GM10266 (cell line): ENCODE measurements around the gene HSPA4L.

ENCODE experiments used
- DNase-seq: peaks from one replicate; pipeline ENCODE4 v3.0.0; 2012; ENCODE audit errors: extremely low spot score
- TF ChIP-seq, protein P1 (sequence below): IDR thresholded peaks from 2 replicates; pipeline ENCODE4 v1.5.1; 2012; ENCODE audit warnings: mild to moderate bottlenecking, low read depth; ENCODE audit not compliant: control insufficient read depth, insufficient read depth; ENCODE audit errors: missing control alignments

The HSPA4L gene

DNA sequence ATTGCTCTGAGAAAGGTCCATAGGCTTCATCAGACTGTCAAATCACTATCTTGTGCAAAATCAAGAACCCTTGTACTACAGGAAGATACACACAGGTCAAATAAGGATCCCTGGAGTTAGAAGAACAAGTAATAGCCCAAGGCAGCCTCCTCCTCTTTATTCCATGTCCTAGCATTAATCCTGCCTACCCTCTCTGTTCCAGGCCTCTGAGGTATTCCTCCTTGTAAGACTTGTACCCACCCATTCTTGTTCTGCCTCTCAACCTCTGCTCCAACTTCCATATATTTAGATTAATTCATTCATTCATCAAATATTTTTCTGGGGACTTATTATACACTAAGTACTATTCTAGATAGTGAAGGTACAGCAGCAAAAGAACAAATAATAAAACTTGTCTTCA lies 88.2 kb downstream of the HSPA4L start:
- TF ChIP-seq, protein P1, sequence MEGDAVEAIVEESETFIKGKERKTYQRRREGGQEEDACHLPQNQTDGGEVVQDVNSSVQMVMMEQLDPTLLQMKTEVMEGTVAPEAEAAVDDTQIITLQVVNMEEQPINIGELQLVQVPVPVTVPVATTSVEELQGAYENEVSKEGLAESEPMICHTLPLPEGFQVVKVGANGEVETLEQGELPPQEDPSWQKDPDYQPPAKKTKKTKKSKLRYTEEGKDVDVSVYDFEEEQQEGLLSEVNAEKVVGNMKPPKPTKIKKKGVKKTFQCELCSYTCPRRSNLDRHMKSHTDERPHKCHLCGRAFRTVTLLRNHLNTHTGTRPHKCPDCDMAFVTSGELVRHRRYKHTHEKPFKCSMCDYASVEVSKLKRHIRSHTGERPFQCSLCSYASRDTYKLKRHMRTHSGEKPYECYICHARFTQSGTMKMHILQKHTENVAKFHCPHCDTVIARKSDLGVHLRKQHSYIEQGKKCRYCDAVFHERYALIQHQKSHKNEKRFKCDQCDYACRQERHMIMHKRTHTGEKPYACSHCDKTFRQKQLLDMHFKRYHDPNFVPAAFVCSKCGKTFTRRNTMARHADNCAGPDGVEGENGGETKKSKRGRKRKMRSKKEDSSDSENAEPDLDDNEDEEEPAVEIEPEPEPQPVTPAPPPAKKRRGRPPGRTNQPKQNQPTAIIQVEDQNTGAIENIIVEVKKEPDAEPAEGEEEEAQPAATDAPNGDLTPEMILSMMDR: no peak

DNA sequence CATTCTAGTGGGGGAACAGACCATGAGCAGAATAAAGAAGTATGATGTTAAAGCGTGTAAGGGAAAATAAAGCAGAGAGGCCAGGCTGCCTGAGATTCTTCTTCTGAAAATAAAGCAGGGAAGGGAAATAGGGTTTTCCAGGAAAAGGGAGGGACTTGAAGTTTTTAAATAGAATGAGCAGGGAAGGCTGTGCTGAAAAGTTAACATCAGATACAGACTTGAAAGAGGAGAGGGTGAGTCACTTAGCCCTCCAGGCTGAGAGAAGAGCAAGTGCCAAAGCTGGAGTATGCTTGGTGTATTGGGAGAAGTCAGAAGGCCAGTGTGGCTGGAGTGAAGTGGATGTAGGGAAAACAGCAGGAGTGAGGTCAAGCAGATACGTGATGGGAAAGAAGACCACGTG lies 88.6 kb downstream of the HSPA4L start:
- no peak for DNase-seq
- TF ChIP-seq, protein P1: no peak

More for the DNA sequence above, 88.2 kb downstream of the HSPA4L start:
- no peak for DNase-seq

DNA sequence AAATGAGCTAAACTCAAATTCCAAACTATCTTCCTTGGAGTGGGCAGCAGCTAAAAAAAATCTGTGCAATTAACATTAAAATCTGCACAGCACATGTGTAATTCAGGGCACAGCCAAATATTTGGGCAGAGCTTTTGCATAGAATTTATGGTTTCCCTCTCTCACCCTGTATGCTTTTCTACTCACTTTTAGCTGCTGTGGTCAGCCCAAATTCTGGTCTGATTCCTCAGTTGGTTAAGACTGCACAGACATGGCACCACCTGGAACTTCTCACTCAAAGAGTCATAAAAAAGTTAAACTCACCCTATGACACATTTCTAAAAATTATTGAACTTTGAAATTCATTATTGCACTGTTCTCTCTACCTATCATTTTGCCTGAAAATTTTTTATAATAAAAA lies 93.7 kb downstream of the HSPA4L start:
- DNase-seq: no peak
- TF ChIP-seq, protein P1: no peak

DNA sequence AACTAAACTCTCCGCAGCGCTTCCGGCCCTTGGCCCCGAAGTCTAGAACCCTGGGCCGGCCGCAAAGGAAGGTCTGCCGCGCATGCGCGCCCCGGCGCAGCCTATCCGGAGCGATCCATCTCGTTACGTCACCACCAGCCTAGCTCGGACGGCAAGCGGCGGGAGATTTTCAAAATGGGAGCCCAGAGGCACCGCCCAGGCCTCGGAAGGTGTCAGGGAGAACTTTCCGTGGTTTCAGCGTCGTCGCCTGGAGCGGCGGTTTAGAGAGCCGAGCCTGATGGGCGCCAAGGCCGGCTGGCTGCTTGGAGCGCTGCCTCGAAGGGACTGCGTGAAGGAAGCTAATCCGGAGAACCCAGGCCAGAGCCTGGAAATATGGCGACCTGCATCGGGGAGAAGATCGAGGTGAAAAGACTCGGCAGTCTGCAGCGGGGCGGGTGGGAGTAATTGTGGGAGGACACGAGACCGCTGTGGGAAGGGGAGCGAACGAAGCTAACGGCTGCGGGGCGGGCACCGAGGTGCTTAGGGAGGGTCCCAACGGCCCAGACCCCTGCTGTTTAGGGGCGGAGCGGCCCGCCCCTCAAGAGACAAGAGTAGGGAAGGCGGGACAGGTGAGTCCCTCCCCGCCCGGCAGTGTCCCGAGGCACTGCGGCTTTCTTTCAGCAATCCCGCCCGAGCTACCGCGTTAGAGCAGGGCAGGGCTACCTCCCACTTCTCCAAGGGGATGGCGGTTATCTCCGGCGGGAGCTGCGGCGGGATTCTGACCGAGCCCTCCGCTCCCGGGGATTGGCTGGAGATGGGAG lies 98.8 kb downstream of the HSPA4L start, which contains the start of gene PLK4:
PLK4 (plus strand) TSS at position 131 of the 800 bp plus-strand sequence; CDS start at position 373, 242 bp downstream.
- peak; percentile 91 for DNase-seq
- TF ChIP-seq, protein P1: peak; percentile 0

DNA sequence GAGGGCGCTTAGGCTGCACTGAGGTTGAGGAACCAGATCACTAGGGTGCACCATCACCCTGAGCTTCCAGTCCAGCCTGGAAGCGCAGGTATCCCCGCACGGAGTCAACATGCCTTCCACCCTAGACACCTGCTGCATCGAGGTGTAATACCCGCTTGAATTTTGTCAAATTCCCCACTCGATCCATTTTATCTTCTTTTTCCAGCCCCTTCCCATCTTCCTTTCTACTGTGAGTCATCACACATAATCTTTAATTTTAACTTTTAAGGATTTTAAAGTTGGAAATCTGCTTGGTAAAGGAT lies 99.4 kb downstream of the HSPA4L start:
- peak; percentile 31 for DNase-seq
- TF ChIP-seq, protein P1: peak; percentile 19

DNA sequence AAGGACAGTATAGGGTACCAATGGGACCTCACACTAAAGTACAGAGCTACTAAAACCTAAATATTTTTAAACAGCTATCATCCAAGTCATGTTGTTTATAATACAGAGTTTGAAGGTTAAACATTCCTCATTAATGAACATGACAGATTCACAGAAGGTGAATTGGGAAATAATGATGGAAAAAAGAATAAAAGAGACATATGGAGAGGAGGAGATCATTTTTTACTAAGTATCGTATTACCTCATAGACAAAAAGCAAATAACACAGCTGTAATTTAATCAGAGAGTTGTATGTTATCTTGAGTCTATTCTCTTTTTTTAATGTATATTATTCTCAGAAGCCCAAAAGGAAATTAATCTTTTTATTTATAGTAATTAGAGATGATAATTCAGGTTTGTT lies 106.4 kb downstream of the HSPA4L start:
- DNase-seq: no peak
- TF ChIP-seq, protein P1: no peak

DNA sequence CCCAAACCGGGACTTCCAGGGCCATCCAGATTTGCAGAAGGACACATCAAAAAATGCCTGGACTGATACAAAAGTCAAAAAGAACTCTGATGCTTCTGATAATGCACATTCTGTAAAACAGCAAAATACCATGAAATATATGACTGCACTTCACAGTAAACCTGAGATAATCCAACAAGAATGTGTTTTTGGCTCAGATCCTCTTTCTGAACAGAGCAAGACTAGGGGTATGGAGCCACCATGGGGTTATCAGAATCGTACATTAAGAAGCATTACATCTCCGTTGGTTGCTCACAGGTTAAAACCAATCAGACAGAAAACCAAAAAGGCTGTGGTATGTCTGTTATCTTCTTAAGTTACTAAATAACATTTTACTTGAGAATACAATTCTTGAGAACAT lies 107.8 kb downstream of the HSPA4L start:
- TF ChIP-seq, protein P1: no peak
- no peak for DNase-seq
